GM18951 (cell line): ENCODE results near the gene ULK4.
"Not testable (repeated sequence)": the region's sequence is repeated elsewhere in the genome, so short reads cannot be mapped to it uniquely, and the experiment has no call there.

ENCODE experiments used
- POLR2A ChIP-seq: IDR thresholded peaks from 4 replicates; pipeline ENCODE4 v1.6.1; 2011; ENCODE audit warnings: mild to moderate bottlenecking; ENCODE audit not compliant: insufficient read length, insufficient read depth; ENCODE audit errors: extremely low read depth
- in situ Hi-C: fragments of 300-500 bp; cut with MboI; formaldehyde crosslinking; loops from one replicate; pipeline ENCODE4 v1.12.0; 2022; ENCODE audit warnings: low sequenced_read_pairs, mixed read lengths, inconsistent platforms; ENCODE audit not compliant: unreplicated experiment

The ULK4 gene

DNA sequence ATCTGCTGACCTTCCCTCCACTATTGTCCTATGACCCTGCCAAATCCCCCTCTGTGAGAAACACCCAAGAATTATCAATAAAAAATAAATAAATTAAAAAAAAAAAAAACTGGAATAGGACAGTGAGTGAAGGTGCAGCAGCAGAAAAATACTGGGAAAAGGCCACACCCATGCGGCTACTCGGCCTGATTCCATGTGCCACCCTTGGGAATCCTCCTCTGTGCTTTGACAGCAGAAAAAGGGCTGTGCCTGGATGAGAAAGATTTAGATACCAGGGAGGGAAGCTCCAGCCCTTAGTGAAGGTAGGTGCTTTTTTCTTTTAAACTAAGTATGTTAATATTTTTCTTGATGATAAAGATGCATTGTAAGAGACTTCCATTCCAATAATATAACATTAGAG is 654.8 kb downstream of the ULK4 start:
- TF ChIP-seq POLR2A = no peak
- in situ Hi-C loops = no loop called here

DNA sequence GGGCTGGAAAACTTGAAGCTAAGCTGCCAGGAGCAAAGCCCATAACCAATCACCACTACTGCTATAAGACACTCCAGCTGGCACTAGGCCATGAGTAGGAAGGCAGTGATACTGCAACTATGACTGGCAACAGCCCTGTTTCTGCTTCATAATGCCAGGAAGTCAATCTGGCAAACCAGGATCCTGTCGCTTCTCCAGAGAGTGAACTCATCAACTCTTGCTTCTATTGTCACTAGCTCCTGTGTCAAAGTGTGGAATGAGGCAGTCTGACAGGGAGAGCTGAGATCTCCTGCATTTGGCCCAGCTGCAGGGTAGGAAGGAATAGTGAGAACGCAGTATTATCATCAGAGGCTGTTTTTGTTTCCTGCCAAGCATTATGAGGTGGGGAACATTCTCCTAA is 657.3 kb downstream of the ULK4 start:
- TF ChIP-seq POLR2A = no peak
- in situ Hi-C loops = no loop called here

DNA sequence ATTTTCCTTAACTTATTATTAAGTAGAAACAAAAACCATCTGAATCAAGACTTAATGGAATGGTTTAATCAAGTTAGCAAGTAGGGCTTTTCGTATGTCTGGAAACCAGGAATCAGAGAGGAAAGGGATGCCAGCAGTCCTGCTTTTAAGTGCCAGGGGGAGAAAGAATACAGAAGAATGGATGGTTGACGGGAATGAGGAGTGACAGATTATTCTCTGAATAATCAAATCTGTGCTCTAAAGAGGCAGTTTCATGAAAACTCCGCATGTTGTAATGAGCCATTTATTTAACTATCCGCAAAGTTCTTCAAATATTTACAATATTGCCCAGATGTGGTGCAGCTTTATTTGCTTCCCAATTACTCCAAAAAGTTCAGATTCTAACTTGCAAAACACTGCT is 659.6 kb downstream of the ULK4 start:
- in situ Hi-C loops = no loop called here
- no peak for TF ChIP-seq POLR2A

DNA sequence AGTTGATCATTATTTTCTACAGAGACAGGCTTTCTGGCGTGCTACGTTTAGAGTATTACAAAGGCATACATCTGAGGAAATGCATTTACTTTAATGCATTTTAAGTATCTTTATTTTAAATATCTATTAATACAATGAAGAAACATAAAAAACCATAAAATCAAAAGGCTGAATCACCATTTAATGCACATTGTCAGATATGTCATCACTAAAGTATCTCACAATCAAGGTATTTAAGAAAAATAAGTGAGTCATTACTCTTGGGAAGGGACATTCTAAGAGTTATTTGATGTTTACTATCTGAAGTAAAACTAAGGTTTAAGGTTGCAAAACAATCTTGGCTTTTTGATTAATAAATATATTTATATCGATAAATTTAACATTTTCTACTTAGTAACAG is 660.4 kb downstream of the ULK4 start:
- TF ChIP-seq POLR2A = no peak
- in situ Hi-C loops = no loop called here

DNA sequence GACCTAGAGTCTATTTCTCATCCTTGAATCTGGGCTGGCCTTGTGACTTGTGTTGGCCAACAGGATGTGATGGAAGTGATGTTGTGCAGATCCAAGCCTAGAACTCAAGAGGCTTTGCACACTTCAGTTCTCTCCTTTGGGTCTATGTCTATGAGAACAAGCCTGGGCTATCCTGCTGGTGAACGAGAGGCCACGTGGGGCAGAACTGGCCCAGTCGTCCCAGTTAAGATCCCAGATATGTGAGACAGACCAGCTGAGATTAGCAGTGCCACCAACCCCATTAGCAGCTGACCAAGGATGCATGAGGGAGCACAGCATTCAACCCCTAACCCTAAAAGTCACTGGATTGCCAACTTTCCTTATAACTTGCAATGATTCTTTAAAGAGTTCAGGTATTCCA is 662.9 kb downstream of the ULK4 start:
- TF ChIP-seq POLR2A = no peak
- in situ Hi-C loops = no loop called here

DNA sequence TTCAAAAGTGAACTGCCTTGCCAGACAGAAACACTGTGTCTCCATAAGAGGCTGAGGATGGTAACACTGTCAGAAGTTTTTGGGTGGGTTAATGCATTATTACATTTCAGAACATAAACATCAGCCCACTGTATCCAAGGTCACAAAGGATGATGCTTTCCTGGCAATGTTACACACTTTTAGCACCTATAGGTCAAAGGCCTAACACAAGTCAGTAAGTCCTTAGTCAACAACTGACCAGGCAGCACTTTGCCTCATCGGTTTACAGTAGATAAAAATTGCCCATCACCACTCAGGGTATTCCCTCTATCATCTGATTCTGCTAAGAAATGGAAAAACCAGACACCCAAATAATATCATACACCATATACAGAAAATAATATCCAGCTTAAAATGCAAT is 664.2 kb downstream of the ULK4 start:
- in situ Hi-C loops = no loop called here
- no peak for TF ChIP-seq POLR2A

DNA sequence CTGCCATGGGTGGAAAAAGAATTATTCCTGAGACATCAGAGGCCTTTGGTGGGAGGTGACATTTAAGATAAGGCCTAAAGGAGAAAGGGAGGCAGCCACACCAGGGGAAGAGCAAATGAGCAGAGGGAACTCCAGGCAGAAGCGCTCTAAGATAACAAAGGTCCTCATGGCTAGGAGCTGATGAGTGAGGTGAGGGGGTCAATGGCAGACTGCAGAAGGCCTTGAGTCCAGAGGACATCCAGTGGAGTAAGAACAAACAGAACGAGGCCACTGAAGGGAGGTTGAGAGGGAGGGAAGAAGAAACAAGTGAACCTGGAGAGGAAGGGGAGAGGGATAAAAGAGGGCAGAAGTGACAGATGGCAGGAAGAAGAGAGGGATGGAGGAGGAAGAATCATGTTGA is 665.3 kb downstream of the ULK4 start:
- in situ Hi-C loops = no loop called here
- no peak for TF ChIP-seq POLR2A

DNA sequence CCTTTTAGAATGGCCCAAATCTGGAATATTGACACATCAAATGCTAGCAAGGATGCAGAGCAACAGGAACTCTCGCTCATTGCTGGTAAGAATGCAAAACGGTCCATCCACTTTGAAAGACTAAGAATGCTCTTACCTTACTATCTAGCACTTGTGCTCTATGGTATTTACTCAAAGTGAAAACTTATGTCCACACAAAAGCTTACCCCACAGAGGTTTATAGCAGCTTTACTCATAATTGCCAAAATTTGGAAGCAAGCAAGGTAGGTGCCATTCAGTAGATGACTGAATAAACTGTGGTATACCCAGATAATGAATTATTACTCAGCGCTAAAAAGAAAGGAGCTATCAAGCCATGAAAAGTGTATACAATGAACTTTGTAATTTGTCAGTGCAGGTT is 666.2 kb downstream of the ULK4 start:
- no peak for TF ChIP-seq POLR2A
- in situ Hi-C loops = no loop called here

DNA sequence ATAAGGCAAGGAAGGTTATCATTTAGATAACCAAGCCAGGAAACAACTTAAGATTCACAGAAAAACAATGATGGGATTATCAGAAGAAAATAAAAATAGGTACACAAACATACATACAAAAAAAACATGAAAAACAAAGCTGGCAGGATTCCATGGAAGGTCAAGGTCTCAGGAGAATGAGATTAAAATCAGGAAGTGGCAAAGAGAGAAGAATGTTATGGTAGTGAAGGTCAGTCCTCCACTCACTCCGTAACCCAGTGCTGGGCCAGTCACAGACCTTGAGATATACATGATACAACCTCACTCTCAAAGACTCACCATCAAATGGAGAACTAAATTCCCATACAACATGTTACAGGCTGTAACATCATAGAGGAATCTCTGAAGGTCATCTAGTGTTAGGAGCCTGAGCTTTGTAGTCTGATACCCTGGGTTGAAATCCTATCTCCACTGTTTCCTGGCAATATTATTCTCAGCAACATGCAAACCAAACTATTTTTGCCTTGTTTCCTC is 668.7 kb downstream of the ULK4 start:
- in situ Hi-C loops = no loop called here
- TF ChIP-seq POLR2A = no peak

DNA sequence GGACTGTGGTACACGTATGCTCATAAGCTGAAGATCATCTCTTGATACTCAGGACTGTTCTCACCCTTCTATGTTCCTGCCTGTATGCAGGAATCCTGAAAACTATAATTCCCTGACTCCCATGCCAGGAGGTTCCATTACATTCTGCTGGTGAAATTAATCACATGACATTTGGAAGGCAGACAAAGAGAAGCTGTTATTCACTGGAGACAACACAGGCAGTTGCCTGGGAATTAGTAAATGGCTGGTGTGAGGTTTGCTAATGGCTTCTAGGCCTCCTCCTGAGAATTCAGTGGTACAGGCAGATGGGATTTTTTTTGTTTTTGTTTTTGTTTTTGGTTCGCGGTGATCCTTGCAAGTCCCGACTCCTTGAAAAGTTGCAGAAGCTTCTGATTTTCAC is 671.2 kb downstream of the ULK4 start:
- TF ChIP-seq POLR2A = no peak
- in situ Hi-C loops = no loop called here

DNA sequence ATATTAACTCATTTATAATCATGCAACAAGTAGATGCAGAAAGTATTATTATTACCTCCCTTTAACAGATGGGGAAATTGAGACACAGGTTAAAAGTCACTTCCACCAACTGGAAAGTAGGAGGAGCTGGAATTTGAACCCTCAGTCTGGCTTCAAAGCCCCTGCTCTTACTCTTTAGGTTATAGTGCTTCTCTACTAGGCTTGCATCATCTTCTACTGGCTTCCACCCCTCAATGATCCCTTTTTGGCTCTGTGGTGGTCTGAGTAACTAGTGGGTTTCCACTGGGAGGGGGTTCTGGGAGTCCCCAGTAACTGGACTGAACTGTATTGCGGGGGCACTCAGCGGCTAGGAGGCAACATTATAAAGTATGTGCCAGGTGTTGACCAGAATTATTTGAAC is 671.6 kb downstream of the ULK4 start:
- no peak for TF ChIP-seq POLR2A
- in situ Hi-C loops = no loop called here

DNA sequence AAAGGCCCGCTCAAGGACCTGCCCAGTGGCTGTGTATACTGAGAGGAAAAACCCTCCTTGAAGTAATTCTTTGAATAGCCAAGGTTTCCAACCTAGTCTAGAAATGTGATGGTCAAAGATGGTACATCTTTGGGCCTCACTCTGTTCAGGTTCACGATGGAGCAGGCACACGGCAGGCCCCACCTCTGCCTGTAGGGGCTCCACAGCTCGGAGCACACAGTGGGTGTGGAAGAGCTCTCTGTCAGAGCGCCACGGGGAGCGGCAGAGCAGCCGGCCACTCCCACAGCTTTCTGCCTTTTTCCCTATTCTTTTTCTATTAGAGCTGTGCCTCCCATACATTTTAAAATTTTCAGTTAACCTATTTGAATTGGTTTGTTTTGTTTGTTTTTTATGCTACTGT is 673.1 kb downstream of the ULK4 start:
- in situ Hi-C loops = no loop called here
- no peak for TF ChIP-seq POLR2A

DNA sequence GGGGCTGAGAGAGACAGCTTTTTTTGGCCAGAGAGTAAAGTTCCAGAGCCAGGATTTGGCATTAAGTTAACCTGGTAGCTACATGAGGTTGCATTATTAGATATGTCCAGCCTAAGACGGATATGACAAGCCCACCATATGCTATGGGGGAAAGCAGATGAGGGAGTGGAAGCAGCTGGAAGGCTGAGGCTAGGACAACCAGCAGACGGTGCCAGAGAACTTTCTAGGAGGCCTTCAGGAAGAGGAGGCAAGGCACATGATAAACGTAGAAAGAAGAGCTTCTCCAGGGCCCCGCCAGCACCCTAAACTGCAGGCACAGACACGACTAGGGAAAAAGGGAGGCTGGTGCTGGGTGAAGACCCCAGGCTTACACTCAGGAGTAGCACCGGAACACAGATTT is 675.6 kb downstream of the ULK4 start:
- TF ChIP-seq POLR2A = no peak
- in situ Hi-C loops = no loop called here

DNA sequence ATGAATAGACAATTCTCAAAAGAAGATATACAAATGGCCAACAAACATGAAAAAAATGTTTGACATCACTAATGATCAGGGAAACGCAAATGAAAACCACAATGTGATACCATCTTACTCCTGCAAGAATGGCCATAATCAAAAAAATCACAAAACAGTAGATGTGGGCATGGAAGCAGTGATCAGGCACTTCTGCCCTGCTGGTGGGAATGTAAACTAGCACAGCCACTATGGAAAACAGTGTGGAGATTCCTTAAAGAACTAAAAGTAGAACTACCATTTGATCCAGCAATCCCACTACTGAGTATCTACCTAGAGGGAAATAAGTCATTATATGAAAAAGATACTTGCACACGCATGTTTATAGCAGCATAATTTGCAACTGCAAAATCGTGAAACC is 677.0 kb downstream of the ULK4 start:
- in situ Hi-C loops = not testable (repeated sequence)

DNA sequence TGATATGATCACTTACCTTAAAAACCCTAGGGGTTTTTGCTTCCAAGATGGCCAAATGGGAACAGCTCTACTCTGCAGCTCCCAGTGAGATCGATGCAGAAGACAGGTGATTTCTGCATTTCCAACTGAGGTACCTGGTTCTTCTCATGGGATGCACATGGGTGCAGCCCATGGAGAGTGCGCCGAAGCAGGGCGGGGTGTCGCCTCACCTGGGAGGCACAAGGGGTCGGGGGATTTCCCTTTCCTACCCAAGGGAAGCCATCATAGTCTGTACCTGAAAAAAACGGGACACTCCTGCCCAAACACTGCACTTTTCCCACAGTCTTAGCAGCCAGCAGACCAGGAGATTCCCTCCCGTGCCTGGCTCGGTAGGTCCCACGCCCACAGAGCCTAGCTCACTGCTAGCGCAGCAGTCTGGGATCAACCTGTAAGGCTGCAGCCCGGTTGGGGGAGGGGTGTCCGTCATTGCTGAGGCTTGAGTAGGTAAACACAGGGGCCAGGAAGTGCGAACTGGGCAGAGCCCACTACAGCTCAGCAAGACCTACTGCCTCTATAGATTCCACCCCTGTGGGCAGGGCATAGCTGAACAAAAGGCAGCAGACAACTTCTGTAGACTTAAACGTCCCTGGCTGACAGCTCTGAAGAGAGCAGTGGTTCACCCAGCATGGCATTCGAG is 684.0 kb downstream of the ULK4 start:
- TF ChIP-seq POLR2A = no peak
- in situ Hi-C loops = no loop called here
